Kidney (tissue), 14 donors: ENCODE data around the gene FAM107B. TPM values are rescaled to one million over a fixed set of nuclear protein-coding genes. Genes with fewer than 3 reads are reported as not detected.

Source experiments
- DNase-seq, 5 donors: peaks; one replicate each; pipeline ENCODE4 v3.0.0-alpha.2; 2013 to 2020
- FAIRE-seq: peaks from 2 replicates; lab custom pipeline; 2012; peaks lifted over from hg19 to GRCh38; lab: Jason Lieb, UNC
- H3K27ac ChIP-seq, 2 donors: one replicate each; pipeline ENCODE4 v1.7.0; 2013; ENCODE audit warnings: low read depth in 2 of 2, low read length in 2 of 2, inconsistent platforms in 1 of 2
- H3K27me3 ChIP-seq: one replicate; pipeline ENCODE4 v1.7.1; 2013; ENCODE audit warnings: low read length, inconsistent platforms; ENCODE audit not compliant: control insufficient read depth, insufficient read depth
- H3K36me3 ChIP-seq, 3 donors: one replicate each; pipeline versions ENCODE4 v1.7.0 to v1.7.1; 2013; ENCODE audit warnings: low read length in 3 of 3, control low read depth in 1 of 3, inconsistent platforms in 1 of 3; ENCODE audit not compliant: insufficient read depth in 3 of 3, control insufficient read depth in 2 of 3
- H3K4me1 ChIP-seq, 3 donors: one replicate each; pipeline versions ENCODE4 v1.7.0 to v1.7.1; 2013; ENCODE audit warnings: low read length in 3 of 3, inconsistent platforms in 1 of 3, low read depth in 1 of 3; ENCODE audit not compliant: control insufficient read depth in 2 of 3, insufficient read depth in 2 of 3
- H3K4me3 ChIP-seq, 3 donors: one replicate each; pipeline versions ENCODE4 v1.7.0 to v1.8.1; 2013; ENCODE audit warnings: low read length in 3 of 3, control low read depth in 1 of 3, inconsistent platforms in 1 of 3
- H3K9ac ChIP-seq, 3 donors: one replicate each; pipeline versions ENCODE4 v1.7.0 to v1.7.1; 2013; ENCODE audit warnings: low read length in 3 of 3, control low read depth in 1 of 3, inconsistent platforms in 1 of 3
- H3K9me3 ChIP-seq, 3 donors: one replicate each; pipeline versions ENCODE4 v1.7.0 to v1.7.1; 2013; ENCODE audit warnings: low read length in 3 of 3, control low read depth in 1 of 3, inconsistent platforms in 1 of 3; ENCODE audit not compliant: control insufficient read depth in 2 of 3, insufficient read depth in 1 of 3
- CTCF ChIP-seq: IDR thresholded peaks from 3 replicates; pipeline ENCODE4 v1.5.1; 2012; ENCODE audit warnings: mild to moderate bottlenecking, moderate library complexity, borderline replicate concordance; ENCODE audit not compliant: insufficient read depth; ENCODE audit errors: extremely low read depth
- intact Hi-C: fragments of 100-400 bp; cut with DNase I; formaldehyde crosslinking; loops from one replicate; pipeline ENCODE4 v1.11.1; 2022
- polyA plus RNA-seq: library from polyadenylated mRNA; stranded (reverse); fragments of 350-450 nt; fragmentation: Illumina TruSeq; extraction: RNeasy Lipid Tissue Mini Kit (QIAGEN cat#74804); gene quantifications from one replicate; pipeline ENCODE4 v1.2.3, GENCODE V29; 2014; ENCODE audit warnings: low read depth, low replicate concordance; ENCODE audit not compliant: insufficient read depth
- total RNA-seq: library from RNA; stranded (reverse); fragmentation: NEBNext Ultra II Directional; extraction: Animal tissue kit (Norgen Biotek cat#: 25700); gene quantifications from one replicate; pipeline ENCODE4 v1.2.1, GENCODE V29; 2021
- donor health status: control.
- donor health status: control.
- donor health status: control.
- donor health status: control.
- donor health status: control.
- donor health status: DM: yes; HTN: yes; CAD: no.
- donor health status: Normal renal cell carcinoma (clear cell type).

The FAM107B gene
- total and polyA plus RNA-seq, 2 donors from 2014 or later = 105 to 122 TPM

- H3K9ac ChIP-seq = no peak overlapping the region
- no peak for FAIRE-seq
Measured at GRCh38 chr10:14782691-14783363, 8.1 kb upstream of the FAM107B start.

GRCh38 chr10:14781763-14782162 is 7.1 kb upstream of the FAM107B start:
- intact Hi-C loops = no loop called here
- no peaks in the 10 kb centered on the region for H3K9me3 ChIP-seq
- H3K27me3 ChIP-seq = no peaks in the 10 kb centered on the region
- DNase-seq (no peak), FAIRE-seq (no peak)
- no peak overlapping the region for H3K9ac ChIP-seq
- H3K27ac ChIP-seq = no peak overlapping the region
- no peak for TF ChIP-seq CTCF
- no peaks in the 10 kb centered on the region for H3K36me3 ChIP-seq
- no peak overlapping the region for H3K4me3 ChIP-seq
- peaks cover 0 to 9% (median 5%) of the 10 kb centered on the region in 3 donors for H3K4me1 ChIP-seq

More at GRCh38 chr10:14782691-14783363, 8.1 kb upstream of the FAM107B start:
- no peaks in the 10 kb centered on the region for H3K36me3 ChIP-seq
- H3K9me3 ChIP-seq = no peaks in the 10 kb centered on the region
- H3K27ac ChIP-seq = no peak overlapping the region
- intact Hi-C loops = no loop called here
- peak in 1 of 5 donors; percentile 48 for DNase-seq
- peaks cover 0 to 9% (median 5%) of the 10 kb centered on the region in 3 donors for H3K4me1 ChIP-seq
- TF ChIP-seq CTCF = no peak
- no peaks in the 10 kb centered on the region for H3K27me3 ChIP-seq
- no peak overlapping the region for H3K4me3 ChIP-seq

- DNase-seq = peak in 1 of 5 donors; percentile 35
- intact Hi-C loops = no loop called here
- Histone ChIP-seq H3K27me3 (no peaks in the 10 kb centered on the region), H3K4me3 (no peak overlapping the region), H3K4me1 (peaks cover 0 to 9% (median 5%) of the 10 kb centered on the region in 3 donors), H3K9ac (no peak overlapping the region), H3K9me3 (no peaks in the 10 kb centered on the region), H3K36me3 (no peaks in the 10 kb centered on the region), H3K27ac (no peak overlapping the region)
- no peak for FAIRE-seq
- TF ChIP-seq CTCF = no peak
Measured at GRCh38 chr10:14779001-14779651, 4.4 kb upstream of the FAM107B start.
